ENCODE data around the gene PDRG1. TPM values are rescaled to one million over a fixed set of nuclear protein-coding genes. Genes with fewer than 3 reads are reported as not detected.
"Not testable (repeated sequence)": the region's sequence is repeated elsewhere in the genome, so short reads cannot be mapped to it uniquely, and the experiment has no call there.

PDRG1 gene
- total RNA-seq, 4 donors from 2014 or later, result 5.1 to 6.6 (median 6.2) TPM

DNA sequence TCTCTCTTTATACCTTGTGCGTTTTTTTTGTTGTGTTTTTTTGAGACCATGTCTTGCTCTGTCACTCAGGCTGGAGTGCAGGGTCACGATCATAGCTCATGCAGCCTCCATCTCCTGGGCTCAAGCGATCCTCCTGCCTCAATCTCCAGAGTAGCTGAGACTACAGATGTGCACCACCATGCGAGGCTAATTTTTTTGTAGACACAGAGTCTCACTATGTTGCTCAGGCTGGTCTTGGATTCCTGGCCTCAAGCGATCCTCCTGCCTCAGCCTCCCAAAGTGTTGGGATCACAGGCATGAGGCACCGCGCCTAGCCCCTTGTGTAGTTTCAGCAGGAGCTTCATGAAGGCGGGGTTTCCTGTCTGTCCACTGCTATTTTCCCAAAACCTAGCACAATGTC lies 27.3 kb downstream of the PDRG1 start:
- Histone ChIP-seq H3K9me3 (no peaks in the 10 kb centered on the region), H3K27me3 (no peaks in the 10 kb centered on the region), H3K36me3 (no peaks in the 10 kb centered on the region), H3K4me1 (no peaks in the 10 kb centered on the region), H3K27ac (no peak overlapping the region), H3K4me3 (no peak overlapping the region)
- TF ChIP-seq, protein P1, sequence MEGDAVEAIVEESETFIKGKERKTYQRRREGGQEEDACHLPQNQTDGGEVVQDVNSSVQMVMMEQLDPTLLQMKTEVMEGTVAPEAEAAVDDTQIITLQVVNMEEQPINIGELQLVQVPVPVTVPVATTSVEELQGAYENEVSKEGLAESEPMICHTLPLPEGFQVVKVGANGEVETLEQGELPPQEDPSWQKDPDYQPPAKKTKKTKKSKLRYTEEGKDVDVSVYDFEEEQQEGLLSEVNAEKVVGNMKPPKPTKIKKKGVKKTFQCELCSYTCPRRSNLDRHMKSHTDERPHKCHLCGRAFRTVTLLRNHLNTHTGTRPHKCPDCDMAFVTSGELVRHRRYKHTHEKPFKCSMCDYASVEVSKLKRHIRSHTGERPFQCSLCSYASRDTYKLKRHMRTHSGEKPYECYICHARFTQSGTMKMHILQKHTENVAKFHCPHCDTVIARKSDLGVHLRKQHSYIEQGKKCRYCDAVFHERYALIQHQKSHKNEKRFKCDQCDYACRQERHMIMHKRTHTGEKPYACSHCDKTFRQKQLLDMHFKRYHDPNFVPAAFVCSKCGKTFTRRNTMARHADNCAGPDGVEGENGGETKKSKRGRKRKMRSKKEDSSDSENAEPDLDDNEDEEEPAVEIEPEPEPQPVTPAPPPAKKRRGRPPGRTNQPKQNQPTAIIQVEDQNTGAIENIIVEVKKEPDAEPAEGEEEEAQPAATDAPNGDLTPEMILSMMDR (IDR thresholded peaks at IDR 0.05), result no peak
- no peak for TF ChIP-seq POLR2A (IDR thresholded peaks at IDR 0.05)
- no peak for DNase-seq

DNA sequence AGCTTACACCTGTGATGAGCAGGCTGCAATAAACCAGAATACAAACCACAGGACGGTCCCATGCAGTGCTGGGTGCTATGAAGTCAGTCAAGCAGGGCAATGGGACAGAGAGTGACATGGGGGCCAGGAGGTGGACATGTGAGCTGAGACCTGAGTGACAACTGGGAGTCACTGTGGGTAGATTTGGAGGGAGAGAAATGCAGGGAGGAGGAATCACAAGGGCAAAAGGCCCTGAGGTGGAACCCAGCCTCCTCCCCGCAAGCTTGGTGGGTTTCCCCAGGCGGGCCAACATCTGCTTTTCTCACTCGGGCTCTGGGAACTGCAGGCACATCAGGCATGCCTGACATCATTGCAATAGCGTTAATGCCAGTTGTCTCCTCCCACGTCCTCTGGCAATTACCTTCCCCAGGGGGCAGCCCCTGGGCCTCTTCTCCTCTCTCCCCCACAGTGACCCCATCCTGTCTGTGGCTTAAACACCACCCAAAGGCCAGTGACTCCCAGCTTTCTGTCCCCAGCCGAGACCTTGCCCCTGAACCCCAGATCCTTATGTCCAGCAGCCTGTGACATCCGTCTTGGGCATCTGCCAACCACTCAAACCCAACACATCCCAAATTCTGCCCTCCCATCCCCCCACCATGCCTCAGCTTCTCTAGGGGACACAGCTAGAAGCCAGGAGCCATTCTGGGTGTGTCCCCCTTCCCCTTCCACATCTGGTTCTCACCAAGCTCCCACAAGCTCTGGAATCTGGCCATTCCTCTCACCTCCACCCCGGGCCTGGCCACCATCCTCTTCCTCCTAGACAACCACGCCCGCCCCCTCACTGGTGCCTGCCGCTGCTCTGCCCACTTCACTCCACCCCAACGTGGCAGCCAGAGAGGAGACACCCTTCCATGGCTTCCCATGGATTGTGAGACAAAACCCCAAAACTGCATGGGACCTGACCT lies 28.2 kb downstream of the PDRG1 start:
- H3K27ac ChIP-seq, result no peak overlapping the region
- TF ChIP-seq, protein P1 (IDR thresholded peaks at IDR 0.05), result no peak
- no peak for TF ChIP-seq POLR2A (IDR thresholded peaks at IDR 0.05)
- no peaks in the 10 kb centered on the region for H3K27me3 ChIP-seq
- no peaks in the 10 kb centered on the region for H3K36me3 ChIP-seq
- H3K9me3 ChIP-seq, result no peaks in the 10 kb centered on the region
- no peaks in the 10 kb centered on the region for H3K4me1 ChIP-seq
- H3K4me3 ChIP-seq, result no peak overlapping the region
- DNase-seq, result no peak

DNA sequence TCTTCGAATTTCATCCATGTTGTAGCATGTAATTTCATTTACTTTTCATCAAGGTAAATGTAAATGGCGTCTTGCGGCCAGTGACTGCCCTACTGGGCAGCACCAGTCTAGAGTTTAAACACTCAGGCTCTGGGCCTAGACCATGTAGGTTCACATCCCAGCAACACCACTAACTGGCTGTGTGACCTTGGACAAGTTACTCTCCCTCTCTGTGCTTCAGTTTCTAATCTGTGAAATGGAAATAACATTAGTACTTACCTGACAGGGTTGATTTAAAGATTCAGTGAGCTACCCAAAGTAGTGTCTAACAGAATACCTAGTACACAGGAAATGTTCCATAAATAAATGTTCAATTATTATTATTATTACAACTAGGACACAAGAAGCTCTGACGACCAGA lies 29.3 kb downstream of the PDRG1 start:
- H3K9me3 ChIP-seq, result no peaks in the 10 kb centered on the region
- no peaks in the 10 kb centered on the region for H3K4me1 ChIP-seq
- no peak for DNase-seq
- no peaks in the 10 kb centered on the region for H3K27me3 ChIP-seq
- H3K36me3 ChIP-seq, result no peaks in the 10 kb centered on the region
- TF ChIP-seq, protein P1 (IDR thresholded peaks at IDR 0.05), result no peak
- no peak for TF ChIP-seq POLR2A (IDR thresholded peaks at IDR 0.05)
- no peak overlapping the region for H3K27ac ChIP-seq
- H3K4me3 ChIP-seq, result no peak overlapping the region

DNA sequence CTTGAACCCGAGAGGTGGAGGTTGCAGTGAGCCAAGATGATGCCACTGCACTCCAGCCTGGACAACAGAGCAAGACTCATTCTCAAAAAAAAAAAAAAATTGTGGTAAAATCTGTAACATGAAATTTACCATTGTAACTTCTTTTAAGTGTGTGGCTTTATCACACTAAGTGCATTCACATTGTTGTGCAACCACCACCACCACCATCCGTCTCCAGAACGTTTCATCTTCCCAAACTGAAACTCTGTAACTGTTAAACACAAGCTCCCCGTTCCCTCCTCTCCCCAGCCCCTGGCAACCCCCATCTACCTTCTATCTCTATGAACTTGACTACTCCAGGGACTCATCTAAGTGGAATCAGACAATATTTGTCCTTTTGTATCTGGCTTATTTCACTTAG lies 29.7 kb downstream of the PDRG1 start:
- no peaks in the 10 kb centered on the region for H3K36me3 ChIP-seq
- DNase-seq, result no peak
- no peaks in the 10 kb centered on the region for H3K27me3 ChIP-seq
- no peaks in the 10 kb centered on the region for H3K4me1 ChIP-seq
- H3K4me3 ChIP-seq, result no peak overlapping the region
- TF ChIP-seq, protein P1 (IDR thresholded peaks at IDR 0.05), result no peak
- TF ChIP-seq POLR2A (IDR thresholded peaks at IDR 0.05), result no peak
- H3K27ac ChIP-seq, result no peak overlapping the region
- no peaks in the 10 kb centered on the region for H3K9me3 ChIP-seq

DNA sequence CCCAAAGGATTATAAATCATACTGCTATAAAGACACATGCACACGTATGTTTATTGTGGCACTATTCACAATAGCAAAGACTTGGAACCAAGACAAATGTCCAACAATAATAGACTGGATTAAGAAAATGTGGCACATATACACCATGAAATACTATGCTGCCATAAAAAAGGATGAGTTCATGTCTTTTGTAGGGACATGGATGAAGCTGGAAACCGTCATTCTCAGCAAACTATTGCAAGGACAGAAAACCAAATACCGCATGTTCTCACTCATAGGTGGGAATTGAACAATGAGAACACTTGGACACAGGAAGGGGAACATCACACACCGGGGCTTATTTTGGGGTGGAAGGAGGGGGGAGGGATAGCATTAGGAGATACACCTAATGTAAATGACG lies 30.4 kb downstream of the PDRG1 start:
- not testable (repeated sequence) for H3K27me3 ChIP-seq, DNase-seq, H3K4me1 ChIP-seq, H3K9me3 ChIP-seq, H3K4me3 ChIP-seq, H3K36me3 ChIP-seq, H3K27ac ChIP-seq

DNA sequence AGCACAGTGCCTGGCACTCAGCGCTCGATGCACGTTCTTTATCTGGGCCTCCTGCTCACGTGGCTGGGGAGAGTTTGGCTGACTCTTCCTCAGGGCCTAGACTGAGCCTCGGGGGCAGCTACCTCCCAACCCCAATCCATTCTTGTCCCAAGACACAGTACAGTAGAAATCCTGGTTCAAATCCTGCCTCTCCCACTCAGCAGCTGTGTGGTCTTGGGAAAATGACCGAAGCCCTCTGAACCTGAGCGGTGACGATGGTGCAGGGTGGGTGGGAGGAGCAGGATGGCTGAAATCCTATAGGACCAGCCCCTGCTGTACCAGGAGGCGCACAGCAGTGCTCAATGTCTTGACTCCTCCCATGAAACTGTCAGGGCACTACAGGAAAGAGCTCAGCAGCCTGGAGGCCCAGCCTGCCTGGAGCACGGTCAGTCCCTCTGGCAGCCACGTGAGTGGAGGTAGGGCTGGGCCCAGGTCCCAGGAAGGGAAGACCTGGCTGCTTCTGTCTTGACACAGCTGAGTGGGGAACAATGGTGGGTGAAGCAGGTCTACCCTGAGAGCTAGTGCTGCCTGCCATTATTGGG lies 31.5 kb downstream of the PDRG1 start:
- TF ChIP-seq POLR2A (IDR thresholded peaks at IDR 0.05), result no peak
- TF ChIP-seq, protein P1 (IDR thresholded peaks at IDR 0.05), result no peak
- Histone ChIP-seq H3K27ac (no peak overlapping the region), H3K4me1 (no peaks in the 10 kb centered on the region), H3K9me3 (no peaks in the 10 kb centered on the region), H3K36me3 (no peaks in the 10 kb centered on the region), H3K4me3 (no peak overlapping the region), H3K27me3 (no peaks in the 10 kb centered on the region)
- no peak for DNase-seq
